NCI-H82 treated with DMSO at 0.1 percent for 48 hours (cell line): ENCODE data around the gene WAS.
"Not testable (repeated sequence)": the region's sequence is repeated elsewhere in the genome, so short reads cannot be mapped to it uniquely, and the experiment has no call there.

Source experiments
- DNase-seq: peaks from one replicate; lab custom pipeline; 2025; ENCODE audit not compliant: unreplicated experiment; lab: John Stamatoyannopoulos, UW

Gene WAS

DNA sequence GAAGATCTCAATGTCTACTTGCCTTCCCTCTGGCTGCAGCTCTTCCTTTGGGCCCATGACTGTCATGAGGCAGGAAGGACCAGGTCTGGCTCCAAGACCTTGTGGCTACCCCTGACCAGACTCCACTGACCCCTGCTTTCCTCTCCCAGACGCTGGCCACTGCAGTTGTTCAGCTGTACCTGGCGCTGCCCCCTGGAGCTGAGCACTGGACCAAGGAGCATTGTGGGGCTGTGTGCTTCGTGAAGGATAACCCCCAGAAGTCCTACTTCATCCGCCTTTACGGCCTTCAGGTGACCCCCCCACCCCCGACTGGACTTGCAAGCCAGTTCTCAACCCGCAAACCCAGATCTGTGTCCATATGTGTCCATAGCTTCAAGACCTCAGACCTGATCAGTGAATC is 535 bp downstream of the WAS start:
- DNase-seq: no peak

DNA sequence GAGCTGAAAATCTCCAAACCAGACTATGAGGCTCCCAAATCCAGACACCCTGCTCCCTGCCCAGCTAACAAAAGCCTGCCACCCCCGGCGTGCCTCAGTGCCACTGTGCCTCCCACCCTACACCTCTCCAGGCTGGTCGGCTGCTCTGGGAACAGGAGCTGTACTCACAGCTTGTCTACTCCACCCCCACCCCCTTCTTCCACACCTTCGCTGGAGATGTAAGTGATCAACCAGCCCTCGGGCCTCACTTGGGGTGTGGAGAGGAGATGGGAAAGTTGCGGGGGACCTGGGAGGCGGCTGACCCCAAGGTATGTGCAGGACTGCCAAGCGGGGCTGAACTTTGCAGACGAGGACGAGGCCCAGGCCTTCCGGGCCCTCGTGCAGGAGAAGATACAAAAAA is 1.8 kb downstream of the WAS start:
- no peak for DNase-seq

DNA sequence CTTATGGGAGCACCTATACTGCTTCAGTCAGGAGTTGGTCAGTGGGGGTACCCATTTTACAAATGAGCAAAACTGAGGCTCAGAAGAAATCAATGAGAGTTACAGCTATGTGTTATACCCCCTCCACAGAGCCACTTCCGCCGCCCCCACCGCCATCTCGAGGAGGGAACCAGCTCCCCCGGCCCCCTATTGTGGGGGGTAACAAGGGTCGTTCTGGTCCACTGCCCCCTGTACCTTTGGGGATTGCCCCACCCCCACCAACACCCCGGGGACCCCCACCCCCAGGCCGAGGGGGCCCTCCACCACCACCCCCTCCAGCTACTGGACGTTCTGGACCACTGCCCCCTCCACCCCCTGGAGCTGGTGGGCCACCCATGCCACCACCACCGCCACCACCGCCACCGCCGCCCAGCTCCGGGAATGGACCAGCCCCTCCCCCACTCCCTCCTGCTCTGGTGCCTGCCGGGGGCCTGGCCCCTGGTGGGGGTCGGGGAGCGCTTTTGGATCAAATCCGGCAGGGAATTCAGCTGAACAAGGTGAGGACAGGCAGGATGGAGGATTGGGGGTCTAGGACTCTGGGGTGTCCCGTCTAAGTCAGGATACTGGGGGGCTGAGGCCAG is 5.0 kb downstream of the WAS start:
- DNase-seq: no peak

DNA sequence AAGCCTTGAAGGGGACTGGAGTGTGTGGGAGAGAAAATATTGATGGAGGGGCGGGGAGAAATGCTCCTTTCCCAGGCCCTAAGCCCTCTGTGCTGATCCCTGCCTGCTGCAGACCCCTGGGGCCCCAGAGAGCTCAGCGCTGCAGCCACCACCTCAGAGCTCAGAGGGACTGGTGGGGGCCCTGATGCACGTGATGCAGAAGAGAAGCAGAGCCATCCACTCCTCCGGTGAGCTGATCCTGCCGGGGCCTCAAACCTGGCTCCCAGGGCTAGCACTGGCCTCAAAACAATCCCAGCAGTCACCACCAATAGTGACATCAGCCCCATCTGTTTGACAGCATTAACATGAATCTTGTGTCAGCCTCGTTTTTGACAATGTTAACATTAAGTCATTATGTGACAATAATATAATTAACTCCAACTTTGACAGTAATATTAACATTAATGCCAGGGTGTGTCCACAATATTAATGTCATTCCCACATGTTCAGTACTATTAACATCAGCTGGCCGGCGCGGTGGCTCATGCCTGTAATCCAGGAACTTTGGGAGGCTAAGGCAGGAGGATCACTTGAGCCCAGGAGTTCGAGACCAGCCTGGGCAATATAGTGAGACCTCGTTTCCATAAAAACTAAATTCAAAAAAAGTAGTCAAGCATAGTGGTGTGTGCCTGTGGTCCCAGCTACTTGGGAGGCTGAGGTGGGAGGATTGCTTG is 5.8 kb downstream of the WAS start:
- DNase-seq: no peak

DNA sequence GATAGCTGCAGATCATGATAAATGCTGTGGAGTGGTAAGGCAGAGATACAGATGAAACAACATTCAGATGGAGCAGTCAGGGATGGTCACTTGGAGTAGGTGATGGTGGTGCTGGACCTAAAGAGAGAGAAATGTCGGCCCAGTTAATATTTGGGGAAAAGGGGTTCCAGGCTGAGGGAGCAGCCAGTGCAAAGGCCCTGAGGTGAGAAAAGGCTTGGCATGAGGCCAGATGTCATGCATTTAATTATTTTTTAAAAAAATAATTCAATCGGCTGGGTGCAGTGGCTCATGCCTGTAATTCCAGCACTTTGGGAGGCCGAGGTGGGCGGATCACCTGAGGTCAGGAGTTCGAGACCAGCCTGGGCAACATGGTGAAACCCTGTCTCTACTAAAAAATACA is 8.1 kb downstream of the WAS start:
- not testable (repeated sequence) for DNase-seq

DNA sequence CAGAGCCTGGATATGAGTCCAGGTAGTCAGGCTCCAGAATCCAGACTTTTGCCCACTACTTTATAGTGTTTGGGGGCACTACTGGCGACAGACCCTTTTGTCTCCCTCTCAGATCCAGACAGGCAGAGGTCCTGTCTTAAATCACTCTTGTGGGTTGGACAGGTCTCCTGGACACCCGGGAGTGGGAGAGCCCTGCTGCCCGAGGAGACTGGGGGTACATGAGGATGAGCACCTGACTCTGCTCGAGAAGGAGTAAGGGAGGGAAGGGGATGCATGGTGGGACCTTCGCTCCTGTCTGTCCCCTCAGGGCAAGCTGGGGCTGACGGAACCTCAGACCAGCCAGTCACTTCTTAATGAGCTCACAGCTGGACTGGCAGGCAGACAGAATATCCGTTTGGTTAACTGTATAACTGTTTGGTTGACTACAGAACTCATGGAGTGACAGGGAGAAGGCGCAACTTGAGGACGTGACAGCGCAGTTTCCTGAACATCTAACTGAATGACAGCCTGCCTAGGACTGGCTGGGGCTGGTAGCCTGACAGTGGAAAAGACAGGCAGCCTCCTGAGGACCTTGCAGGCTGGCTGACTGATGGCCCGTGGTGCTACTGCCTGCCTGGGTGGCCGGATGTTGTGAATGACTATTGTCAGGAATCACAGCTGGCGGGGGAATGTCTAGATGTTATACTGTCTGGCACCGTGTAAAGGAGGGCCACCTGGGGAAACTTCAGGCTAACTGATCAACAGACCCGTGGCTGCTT is 11.4 kb downstream of the WAS start:
- no peak for DNase-seq

DNA sequence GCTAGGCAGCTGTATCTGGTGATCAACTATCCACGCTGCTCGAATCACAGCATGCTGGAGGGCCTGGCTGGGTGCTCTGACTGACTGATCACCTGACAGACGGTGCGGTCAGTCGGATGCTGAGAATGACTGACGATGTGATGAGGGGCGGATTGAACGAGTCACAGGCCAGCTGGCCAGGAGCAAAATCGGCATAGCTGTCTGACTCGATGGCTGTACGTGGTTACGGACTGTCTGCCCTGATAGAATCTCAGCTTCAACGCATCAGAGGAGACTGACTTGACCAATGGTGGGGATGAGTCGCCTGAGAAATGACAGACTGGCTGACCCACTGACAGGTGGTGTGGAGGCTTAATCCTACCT is 11.9 kb downstream of the WAS start:
- no peak for DNase-seq

DNA sequence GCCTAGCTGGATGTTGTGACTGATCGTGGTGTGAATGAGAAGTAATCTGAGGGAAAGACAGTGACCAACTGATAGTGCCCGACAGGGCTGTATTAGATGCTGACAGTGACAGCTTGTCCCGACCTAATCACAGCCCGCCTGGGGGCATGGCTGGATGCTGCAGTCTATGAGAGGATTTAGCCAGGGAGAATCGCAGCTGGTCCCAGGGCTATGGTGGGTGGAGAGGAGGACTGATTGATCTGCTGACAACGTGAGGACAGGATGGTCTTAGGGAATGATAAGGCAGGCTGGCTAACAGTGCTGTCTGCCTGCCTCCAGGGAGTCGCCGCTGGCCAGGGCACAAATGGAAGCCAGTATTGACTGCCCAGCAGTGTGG is 12.3 kb downstream of the WAS start:
- DNase-seq: peak; percentile 44

DNA sequence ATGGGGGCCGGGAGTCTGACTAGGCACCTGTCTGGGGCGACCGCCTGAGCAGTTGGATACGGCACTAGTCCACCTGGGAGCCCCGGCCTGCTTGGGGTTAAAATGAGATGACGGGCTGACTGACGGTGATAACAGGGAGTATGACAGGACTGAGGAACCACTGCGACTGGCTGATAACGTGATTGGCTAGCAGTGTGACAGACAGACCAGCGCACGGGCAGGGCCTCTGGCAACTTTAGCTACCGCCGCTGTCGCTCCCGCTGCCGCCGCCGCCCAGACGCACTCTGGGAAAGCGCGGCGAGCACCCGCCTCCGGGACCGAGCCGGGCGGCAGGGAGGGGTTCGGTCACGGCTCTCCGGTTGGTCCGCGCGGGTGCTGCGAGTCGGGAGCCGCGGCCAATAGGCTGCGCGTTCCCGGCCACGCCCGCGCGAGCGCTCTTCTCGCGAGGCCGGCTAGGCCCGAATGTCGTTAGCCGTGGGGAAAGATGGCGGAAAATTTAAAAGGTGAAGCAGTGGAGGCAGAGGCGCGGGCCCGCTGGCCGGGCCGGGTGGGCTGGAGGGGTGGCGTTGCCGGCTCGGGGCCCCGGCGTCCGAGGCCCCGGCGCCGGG is 12.8 kb downstream of the WAS start, which contains the start of gene SUV39H1:
Gene SUV39H1 (plus strand): TSS at position 434 of the 608 bp plus-strand sequence. CDS start 51 bp downstream, at position 485.
- peak; percentile 59 for DNase-seq

DNA sequence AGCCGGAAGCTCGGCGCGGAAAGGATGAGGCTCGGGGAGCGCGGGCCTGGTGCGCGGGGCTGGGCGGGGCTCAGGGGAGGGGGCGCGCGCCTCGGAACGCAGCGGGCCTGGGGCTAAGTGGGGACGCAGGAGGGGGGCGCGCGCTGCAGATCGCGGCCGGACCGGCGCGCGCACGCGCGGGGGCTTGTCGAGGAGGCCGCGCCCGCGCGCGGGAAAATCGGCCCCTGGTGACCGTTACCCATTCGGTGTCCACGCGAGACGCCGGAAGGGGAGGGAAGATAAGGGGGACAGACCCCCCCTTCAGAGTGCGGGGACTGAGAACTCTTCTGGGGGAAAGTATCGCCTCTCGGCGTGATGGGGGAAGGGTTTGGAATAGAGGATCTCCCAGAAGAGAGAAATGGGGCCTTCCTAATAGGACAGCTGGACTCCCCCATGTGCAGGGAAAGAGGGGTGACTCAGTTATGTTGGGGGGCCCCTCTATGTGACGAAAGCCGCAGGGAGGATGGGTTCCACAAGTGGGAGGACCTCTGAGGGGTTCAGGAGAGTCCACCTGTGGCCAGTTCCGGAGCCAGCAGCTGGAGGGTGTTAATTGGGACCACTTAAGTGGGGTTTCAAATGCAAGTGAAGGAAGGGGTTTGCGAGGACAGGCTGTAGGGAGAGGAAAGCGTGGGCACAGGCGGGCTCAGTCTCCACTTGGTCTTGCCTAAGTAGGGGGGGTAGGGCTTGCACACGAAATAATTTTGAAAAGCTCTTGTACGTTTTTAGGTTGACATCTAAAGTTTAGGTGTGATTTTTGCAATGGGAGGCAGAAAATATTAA is 13.5 kb downstream of the WAS start:
- peak; percentile 36 for DNase-seq

DNA sequence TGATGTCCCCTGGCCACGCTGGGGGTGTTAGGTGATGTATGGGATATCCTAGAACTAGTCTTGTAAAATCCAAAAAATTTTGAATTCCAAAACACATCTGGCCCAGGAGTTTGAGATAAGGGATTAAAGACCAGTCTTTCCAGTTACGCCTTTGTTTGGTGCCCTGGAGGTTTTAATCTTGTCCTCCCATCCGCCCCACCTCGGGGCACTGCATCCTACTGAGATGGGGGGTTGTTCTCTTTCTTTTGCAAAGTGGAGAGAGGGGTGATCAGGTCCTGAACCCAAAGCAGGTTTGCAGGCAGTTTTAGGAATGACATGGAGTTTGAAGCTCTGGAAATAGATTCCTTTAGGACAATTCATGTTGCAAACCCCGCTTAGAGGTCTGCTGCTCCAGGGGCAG is 14.7 kb downstream of the WAS start:
- no peak for DNase-seq

DNA sequence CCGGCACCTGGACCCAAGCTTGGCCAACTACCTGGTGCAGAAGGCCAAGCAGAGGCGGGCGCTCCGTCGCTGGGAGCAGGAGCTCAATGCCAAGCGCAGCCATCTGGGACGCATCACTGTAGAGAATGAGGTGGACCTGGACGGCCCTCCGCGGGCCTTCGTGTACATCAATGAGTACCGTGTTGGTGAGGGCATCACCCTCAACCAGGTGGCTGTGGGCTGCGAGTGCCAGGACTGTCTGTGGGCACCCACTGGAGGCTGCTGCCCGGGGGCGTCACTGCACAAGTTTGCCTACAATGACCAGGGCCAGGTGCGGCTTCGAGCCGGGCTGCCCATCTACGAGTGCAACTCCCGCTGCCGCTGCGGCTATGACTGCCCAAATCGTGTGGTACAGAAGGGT is 16.6 kb downstream of the WAS start:
- no peak for DNase-seq

DNA sequence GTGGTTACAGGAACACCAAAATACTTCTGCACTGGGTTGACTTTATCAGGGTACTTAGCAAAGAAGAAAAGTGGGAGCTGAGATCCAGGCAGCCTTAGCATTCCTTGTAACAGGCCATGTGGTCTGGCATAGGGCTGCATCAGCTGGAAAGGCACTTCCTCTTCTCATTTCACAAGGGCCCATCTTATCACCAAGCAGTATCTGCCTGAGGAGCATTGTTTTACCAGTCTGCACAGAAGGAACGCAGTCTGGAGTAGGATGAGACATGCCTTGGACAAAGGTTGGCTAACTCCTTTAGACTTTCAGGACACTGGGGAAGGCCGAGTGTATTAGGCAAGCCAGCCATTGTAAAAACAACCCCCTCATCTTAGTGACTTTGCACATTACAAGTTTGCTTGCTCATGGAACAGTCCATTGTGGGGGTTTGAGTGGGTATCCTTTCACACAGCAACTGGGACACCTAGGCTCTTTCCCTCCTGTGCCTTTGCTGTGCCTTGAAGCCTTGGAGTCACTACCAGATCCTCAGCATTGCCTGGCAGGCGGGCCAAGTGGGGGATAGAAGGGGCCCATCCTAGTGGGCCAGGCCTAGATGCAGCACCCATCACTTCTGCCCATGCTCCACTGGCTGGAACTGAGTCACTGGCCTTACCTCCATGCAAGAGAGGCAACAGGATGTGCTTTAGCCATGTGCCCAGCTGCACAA is 17.5 kb downstream of the WAS start:
- no peak for DNase-seq

DNA sequence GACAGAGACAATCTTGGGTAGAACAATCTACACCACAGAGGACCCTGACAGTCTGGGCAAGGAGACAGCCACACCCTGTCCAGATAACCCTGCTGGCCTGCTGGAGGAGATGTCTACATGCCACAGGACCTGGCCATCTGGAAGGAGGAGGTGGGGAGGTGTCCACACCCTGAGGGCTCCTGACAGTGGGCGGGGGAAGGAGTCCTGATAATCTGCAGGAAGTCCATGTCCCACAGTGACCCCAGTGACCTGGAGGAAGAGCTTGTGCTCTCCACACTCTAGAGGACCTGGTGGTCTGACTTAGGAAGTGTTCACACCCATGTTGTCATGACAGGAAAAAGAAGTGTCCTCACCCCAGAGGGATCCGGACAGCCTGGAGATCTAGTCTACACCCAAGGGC is 18.4 kb downstream of the WAS start:
- DNase-seq: no peak

DNA sequence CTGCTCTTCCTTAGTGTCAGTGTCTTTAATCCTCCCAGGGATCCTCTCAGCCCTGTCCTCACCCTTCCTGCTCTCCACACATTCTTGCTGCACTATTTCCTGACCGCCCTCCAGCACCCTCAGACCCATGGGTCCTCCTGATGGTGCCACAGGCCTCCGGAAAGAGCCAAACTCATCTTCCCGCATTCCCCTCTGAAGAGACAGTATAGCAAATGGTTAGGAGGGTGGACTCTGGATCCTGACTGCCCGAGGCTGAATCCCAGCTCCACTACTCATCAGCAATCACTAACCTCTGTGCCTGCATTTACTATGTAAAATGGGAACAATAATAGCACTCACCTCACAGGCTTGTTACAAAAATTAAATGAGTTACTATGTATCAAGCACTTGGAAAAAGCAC is 19.1 kb downstream of the WAS start:
- no peak for DNase-seq

DNA sequence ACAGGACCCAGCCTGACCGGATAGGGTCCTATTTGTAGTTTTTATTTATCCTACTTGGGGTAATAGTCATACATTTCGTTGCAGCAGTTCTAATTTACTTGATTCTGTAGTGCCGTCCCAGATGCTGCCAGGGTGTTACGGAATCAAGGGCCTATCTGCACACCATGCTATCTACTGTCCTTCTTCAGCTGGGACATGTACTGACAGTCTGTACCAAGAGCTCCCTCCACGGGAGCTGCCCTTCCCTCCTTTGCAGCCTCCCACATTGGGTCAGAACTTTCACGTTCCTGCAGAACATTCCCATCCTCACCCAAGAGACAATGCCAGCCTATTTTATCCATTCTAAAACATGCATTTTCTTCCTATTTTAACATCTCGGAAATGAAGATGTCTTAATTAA is 19.6 kb downstream of the WAS start:
- DNase-seq: no peak

DNA sequence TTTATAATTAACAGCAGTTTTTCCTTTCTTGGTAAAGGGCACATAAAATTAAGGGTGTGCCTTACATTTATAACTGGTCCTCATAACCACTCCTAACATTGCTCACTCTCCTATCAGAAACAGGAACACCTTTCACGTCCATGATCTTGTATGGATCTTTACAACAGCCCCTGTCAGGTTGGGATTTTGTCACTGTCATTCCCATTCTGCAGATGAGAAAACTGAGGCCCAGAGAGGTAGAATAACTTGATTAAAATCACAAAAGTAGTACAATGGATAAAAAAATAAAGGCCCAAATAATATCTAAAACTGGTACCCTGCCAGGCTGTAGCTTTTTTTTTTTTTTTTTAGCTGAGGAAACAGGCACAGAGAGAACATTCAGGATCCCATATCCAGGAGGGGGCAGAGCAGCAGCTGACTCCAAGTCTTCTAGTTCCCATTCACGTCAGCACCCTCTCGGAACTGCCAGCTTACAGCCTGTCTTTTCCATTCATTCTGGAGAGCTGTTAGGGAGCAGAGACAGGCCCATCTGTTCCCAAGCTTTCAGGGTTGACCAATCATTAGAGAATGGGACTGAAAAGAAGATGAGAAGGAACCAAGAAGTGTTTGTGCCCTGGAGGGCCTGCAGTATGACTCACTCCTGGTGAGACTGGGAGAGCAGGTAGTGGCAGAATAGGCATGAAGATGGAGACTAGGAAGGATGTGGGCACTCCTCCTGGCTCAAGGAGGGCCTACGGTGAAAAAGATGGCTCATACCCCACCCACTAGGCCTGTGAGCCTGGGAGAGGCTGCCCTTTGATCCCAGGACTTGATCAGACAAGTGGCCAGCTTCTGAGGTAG is 20.3 kb downstream of the WAS start:
- DNase-seq: no peak

DNA sequence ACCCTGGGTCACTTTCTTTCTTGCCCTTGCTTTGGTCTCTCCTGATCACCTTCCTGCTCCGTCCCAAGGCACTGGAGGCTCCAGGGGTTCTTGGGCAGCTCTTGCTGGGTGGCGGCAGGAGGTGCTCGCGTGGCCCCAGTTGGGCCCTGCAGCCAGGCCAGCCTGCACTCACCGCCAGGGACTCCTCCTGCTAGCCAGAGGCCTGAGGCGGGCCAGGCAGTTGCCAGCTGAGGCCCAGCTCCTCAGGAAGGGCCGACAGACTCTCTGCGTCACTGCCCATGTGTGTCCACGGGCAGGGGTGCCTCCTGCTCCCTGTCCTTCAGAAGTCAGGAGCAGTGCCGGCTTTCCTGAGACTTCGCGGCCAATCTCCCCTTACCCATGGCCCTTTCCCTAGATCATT is 22.3 kb downstream of the WAS start:
- no peak for DNase-seq

DNA sequence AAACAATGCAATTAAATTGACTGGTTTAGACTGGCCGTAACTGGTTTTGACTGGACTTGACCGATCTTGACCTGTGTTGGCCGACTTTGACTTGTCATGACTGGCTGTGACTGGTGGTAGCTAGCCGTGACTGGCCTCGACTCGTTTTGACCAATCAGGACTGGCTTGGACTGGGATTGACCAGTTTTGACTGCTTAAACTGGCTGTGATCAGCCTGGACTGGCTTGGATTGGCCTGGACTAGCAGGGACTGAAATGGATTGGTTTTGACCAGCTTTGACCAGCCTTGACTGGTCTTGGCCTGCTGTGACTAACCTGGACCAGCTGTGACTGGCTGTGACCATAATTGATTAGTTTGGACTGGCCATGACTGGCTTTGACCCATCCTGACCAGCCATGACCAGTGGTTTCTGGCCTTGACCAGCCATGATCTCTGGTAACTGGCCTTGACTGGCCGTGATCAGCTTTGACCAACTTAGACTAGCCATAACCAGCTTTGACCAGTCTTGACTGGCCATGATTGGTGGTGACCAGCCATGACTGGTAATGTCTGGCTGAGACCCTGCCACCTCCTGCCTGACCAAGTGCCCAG is 26.0 kb downstream of the WAS start:
- DNase-seq: no peak
